H9 (cell line): ENCODE results near the gene TCF4. TPM values are rescaled to one million over a fixed set of nuclear protein-coding genes. Genes with fewer than 3 reads are reported as not detected.

Experiments used
- DNase-seq: peaks from one replicate; pipeline ENCODE4 v3.0.0-alpha.2; 2017
- H2AFZ ChIP-seq: one replicate; pipeline ENCODE4 v1.6.1; 2013; ENCODE audit warnings: mild to moderate bottlenecking, low read length, control low read depth, moderate library complexity
- H2AK5ac ChIP-seq: 2 replicates; pipeline ENCODE4 v1.6.1; 2013; ENCODE audit warnings: low read length, control low read depth, mixed read lengths; ENCODE audit not compliant: insufficient read length
- H2BK120ac ChIP-seq: one replicate; pipeline ENCODE4 v1.6.1; 2013; ENCODE audit warnings: low read depth, mild to moderate bottlenecking, low read length, control low read depth, inconsistent platforms; ENCODE audit not compliant: poor library complexity, severe bottlenecking
- H2BK12ac ChIP-seq: 2 replicates; pipeline ENCODE4 v1.6.1; 2013; ENCODE audit warnings: low read length, control low read depth, mixed read lengths, low read depth; ENCODE audit not compliant: insufficient read length
- H2BK15ac ChIP-seq: 2 replicates; pipeline ENCODE4 v1.6.1; 2013; ENCODE audit warnings: low read depth, low read length, control low read depth
- H2BK20ac ChIP-seq: one replicate; pipeline ENCODE4 v1.6.1; 2013; ENCODE audit warnings: low read depth, mild to moderate bottlenecking, low read length, control low read depth, inconsistent platforms; ENCODE audit not compliant: poor library complexity, severe bottlenecking
- H2BK5ac ChIP-seq: 2 replicates; pipeline ENCODE4 v1.6.1; 2013; ENCODE audit warnings: low read length, control low read depth, mixed read lengths; ENCODE audit not compliant: insufficient read length
- H3K14ac ChIP-seq: 2 replicates; pipeline ENCODE4 v1.6.1; 2013; ENCODE audit warnings: low read length, control low read depth; ENCODE audit not compliant: insufficient read depth
- H3K18ac ChIP-seq: 2 replicates; pipeline ENCODE4 v1.6.1; 2013; ENCODE audit warnings: low read depth, mild to moderate bottlenecking, mixed read lengths, low read length, control low read depth; ENCODE audit not compliant: insufficient read length
- H3K23ac ChIP-seq: 2 replicates; pipeline ENCODE4 v1.6.1; 2013; ENCODE audit warnings: low read length, control low read depth, mixed read lengths, low read depth; ENCODE audit not compliant: insufficient read length
- H3K23me2 ChIP-seq: 2 replicates; pipeline ENCODE4 v1.6.1; 2013; ENCODE audit warnings: low read depth, mild to moderate bottlenecking, mixed read lengths, low read length, control low read depth; ENCODE audit not compliant: insufficient read length, poor library complexity, severe bottlenecking
- H3K27ac ChIP-seq: 2 replicates; pipeline ENCODE4 v1.5.1; 2013; ENCODE audit warnings: low read length, control low read depth, mixed read lengths, low read depth; ENCODE audit not compliant: insufficient read length
- H3K27me3 ChIP-seq: 2 replicates; pipeline ENCODE4 v1.6.1; 2013; ENCODE audit warnings: low read length, control low read depth, inconsistent platforms; ENCODE audit not compliant: insufficient read depth
- H3K4ac ChIP-seq: 2 replicates; pipeline ENCODE4 v1.6.1; 2013; ENCODE audit warnings: low read depth, mild to moderate bottlenecking, control low read depth, inconsistent platforms, low read length, moderate library complexity
- H3K4me1 ChIP-seq: 2 replicates; pipeline ENCODE4 v1.6.1; 2013; ENCODE audit warnings: low read length, control low read depth, inconsistent platforms; ENCODE audit not compliant: insufficient read depth
- H3K4me2 ChIP-seq: 2 replicates; pipeline ENCODE4 v1.6.1; 2013; ENCODE audit warnings: low read length, control low read depth, mixed read lengths; ENCODE audit not compliant: insufficient read length, insufficient read depth
- H3K56ac ChIP-seq: 2 replicates; pipeline ENCODE4 v1.6.1; 2013; ENCODE audit warnings: low read depth, mild to moderate bottlenecking, mixed read lengths, low read length, control low read depth; ENCODE audit not compliant: insufficient read length
- H3K79me1 ChIP-seq: 2 replicates; pipeline ENCODE4 v1.6.1; 2013; ENCODE audit warnings: low read depth, mild to moderate bottlenecking, moderate library complexity, low read length, control low read depth, inconsistent platforms; ENCODE audit not compliant: insufficient read depth, poor library complexity, severe bottlenecking
- H3K79me2 ChIP-seq: 2 replicates; pipeline ENCODE4 v1.6.1; 2013; ENCODE audit warnings: low read length, control low read depth, inconsistent platforms; ENCODE audit not compliant: insufficient read depth
- H3K9ac ChIP-seq: 2 replicates; pipeline ENCODE4 v1.6.1; 2013; ENCODE audit warnings: low read length, control low read depth, mixed read lengths; ENCODE audit not compliant: insufficient read length; ENCODE audit errors: extremely low read depth
- H3K9me3 ChIP-seq: one replicate; pipeline ENCODE4 v1.6.1; 2013; ENCODE audit warnings: low read depth, low read length, inconsistent platforms; ENCODE audit not compliant: control insufficient read depth
- H3T11ph ChIP-seq: one replicate; pipeline ENCODE4 v1.6.1; 2013; ENCODE audit warnings: mild to moderate bottlenecking, low read length, control low read depth, inconsistent platforms
- H4K20me1 ChIP-seq: one replicate; pipeline ENCODE4 v1.6.1; 2013; ENCODE audit not compliant: control insufficient read depth, insufficient read length, insufficient read depth
- H4K5ac ChIP-seq: 2 replicates; pipeline ENCODE4 v1.6.1; 2013; ENCODE audit warnings: low read depth, mild to moderate bottlenecking, mixed read lengths, low read length, control low read depth; ENCODE audit not compliant: insufficient read length
- H4K8ac ChIP-seq: replicated peaks from 2 replicates; pipeline ENCODE4 v1.6.1; 2013; ENCODE audit warnings: low read length, control low read depth, mixed read lengths, low read depth; ENCODE audit not compliant: insufficient read length
- H4K91ac ChIP-seq: 2 replicates; pipeline ENCODE4 v1.6.1; 2013; ENCODE audit warnings: low read depth, mild to moderate bottlenecking, moderate library complexity, mixed read lengths, low read length, control low read depth; ENCODE audit not compliant: insufficient read length
- H3K27ac Mint-ChIP-seq, 3 experiments: 2 replicates in 2 of 3; 3 replicates in 1 of 3; pipeline ENCODE4 v1.8.0; 2020 to 2021; ENCODE audit warnings: mixed read lengths in 3 of 3, mild to moderate bottlenecking in 1 of 3, moderate library complexity in 1 of 3
- H3K27me3 Mint-ChIP-seq: 2 replicates; pipeline ENCODE4 v1.8.0; 2021; ENCODE audit warnings: low read depth, mild to moderate bottlenecking, moderate library complexity, mixed read lengths
- H3K36me3 Mint-ChIP-seq, 3 experiments: 2 replicates in 2 of 3; 3 replicates in 1 of 3; pipeline ENCODE4 v1.8.0; 2020 to 2021; ENCODE audit warnings: low read depth in 3 of 3, mixed read lengths in 3 of 3; ENCODE audit not compliant: insufficient read depth in 1 of 3
- H3K4me1 Mint-ChIP-seq, 2 experiments: 2 replicates each; pipeline ENCODE4 v1.8.0; 2020; ENCODE audit warnings: mixed read lengths in 2 of 2
- H3K4me3 Mint-ChIP-seq, 2 experiments: 2 replicates in 1 of 2; 3 replicates in 1 of 2; pipeline ENCODE4 v1.8.0; 2020 to 2021; ENCODE audit warnings: mild to moderate bottlenecking in 2 of 2, mixed read lengths in 2 of 2, moderate library complexity in 1 of 2
- H3K9me3 Mint-ChIP-seq, 2 experiments: 2 replicates in 1 of 2; 3 replicates in 1 of 2; pipeline ENCODE4 v1.8.0; 2020; ENCODE audit warnings: mild to moderate bottlenecking in 2 of 2, mixed read lengths in 2 of 2, moderate library complexity in 1 of 2
- WGBS: extraction: QIAGEN DNeasy Blood & Tissue Kit; methylation state at CpG from one replicate; pipeline ENCODE4 v1.1.7; 2013; ENCODE audit warnings: missing lambda C conversion rate, low lambda C conversion rate, mixed read lengths; ENCODE audit not compliant: insufficient read length; ENCODE audit errors: extremely low coverage; 5-methylcytosine and 5-hydroxymethylcytosine counted together
- total RNA-seq: library from RNA; stranded (reverse); gene quantifications from 2 replicates; pipeline ENCODE4 v1.2.1, GENCODE V29; 2021
- TF ChIP-seq, protein P1 (sequence below): fragments of 200-600 bp; sonication (generic); conservative IDR thresholded peaks from 3 replicates; pipeline ENCODE4 v1.8.0; 2021; ENCODE audit warnings: antibody characterized with exemption, mild to moderate bottlenecking

The TCF4 gene
- total RNA-seq, 1 experiment from 2014 or later: 99.4 TPM

DNA sequence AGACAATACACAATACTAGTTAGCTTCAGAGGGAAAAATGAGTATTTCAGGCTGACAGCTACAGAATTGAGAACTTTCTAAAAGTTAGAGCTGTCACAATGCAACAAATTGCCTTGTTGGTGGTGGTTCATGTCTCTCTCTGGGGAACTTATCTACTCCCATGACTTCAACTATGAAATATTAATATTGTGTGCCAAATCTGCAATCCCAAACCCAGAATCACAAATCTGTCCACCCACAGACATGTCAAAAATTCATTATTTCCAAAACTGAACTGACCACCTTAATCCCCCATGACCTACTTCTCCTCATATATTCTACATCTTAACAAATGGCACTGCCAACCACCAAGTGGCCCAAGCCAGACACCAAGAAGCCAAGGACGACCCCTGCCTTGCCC, 143.5 kb downstream of the TCF4 start:
- Mint-ChIP-seq H3K9me3 (peaks cover 0 to 12% of the 10 kb centered on the region in 2 experiments; a peak in 3 of 5 replicates), H3K27ac (no peak overlapping the region), H3K4me3 (no peak overlapping the region), H3K4me1 (peaks cover 39 to 41% of the 10 kb centered on the region in 2 experiments), H3K27me3 (no peaks in the 10 kb centered on the region), H3K36me3 (peaks cover 13 to 24% (median 21%) of the 10 kb centered on the region in 3 experiments; a peak in 6 of 7 replicates)
- Histone ChIP-seq H3K27me3 (no peaks in the 10 kb centered on the region), H3K9ac (no peak overlapping the region), H2AK5ac (no peak overlapping the region), H2BK12ac (no peak overlapping the region), H3K56ac (no peak overlapping the region), H3K27ac (no peak overlapping the region), H3K9me3 (no peaks in the 10 kb centered on the region), H2AFZ (no peak overlapping the region), H3K79me2 (peaks cover 19% of the 10 kb centered on the region; the same call in 1 of the 2 replicates), H3K18ac (no peak overlapping the region), H3K14ac (no peak overlapping the region), H4K91ac (no peak overlapping the region), H3K4me2 (no peak overlapping the region), H2BK120ac (no peak overlapping the region), H4K8ac (no peak overlapping the region), H3K23ac (no peak overlapping the region), H3T11ph (no peak overlapping the region), H3K4me1 (peaks cover 8% of the 10 kb centered on the region), H3K79me1 (peaks cover 4% of the 10 kb centered on the region), H2BK15ac (no peak overlapping the region), H4K5ac (no peak overlapping the region), H2BK5ac (no peak overlapping the region), H2BK20ac (no peak overlapping the region), H4K20me1 (no peaks in the 10 kb centered on the region), H3K4ac (no peak overlapping the region), H3K23me2 (no peaks in the 10 kb centered on the region)
- DNase-seq: no peak
- WGBS: no CpG with 5 or more reads among the region's 1 CpG
- TF ChIP-seq, protein P1, sequence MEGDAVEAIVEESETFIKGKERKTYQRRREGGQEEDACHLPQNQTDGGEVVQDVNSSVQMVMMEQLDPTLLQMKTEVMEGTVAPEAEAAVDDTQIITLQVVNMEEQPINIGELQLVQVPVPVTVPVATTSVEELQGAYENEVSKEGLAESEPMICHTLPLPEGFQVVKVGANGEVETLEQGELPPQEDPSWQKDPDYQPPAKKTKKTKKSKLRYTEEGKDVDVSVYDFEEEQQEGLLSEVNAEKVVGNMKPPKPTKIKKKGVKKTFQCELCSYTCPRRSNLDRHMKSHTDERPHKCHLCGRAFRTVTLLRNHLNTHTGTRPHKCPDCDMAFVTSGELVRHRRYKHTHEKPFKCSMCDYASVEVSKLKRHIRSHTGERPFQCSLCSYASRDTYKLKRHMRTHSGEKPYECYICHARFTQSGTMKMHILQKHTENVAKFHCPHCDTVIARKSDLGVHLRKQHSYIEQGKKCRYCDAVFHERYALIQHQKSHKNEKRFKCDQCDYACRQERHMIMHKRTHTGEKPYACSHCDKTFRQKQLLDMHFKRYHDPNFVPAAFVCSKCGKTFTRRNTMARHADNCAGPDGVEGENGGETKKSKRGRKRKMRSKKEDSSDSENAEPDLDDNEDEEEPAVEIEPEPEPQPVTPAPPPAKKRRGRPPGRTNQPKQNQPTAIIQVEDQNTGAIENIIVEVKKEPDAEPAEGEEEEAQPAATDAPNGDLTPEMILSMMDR: no peak
